Fibroblast of lung (primary cell): Measurements from ENCODE around the gene KCNH1. TPM values are rescaled to one million over a fixed set of nuclear protein-coding genes. Genes with fewer than 3 reads are reported as not detected.

Experiments
- DNase-seq, 2 donors: peaks; one replicate each; pipeline versions ENCODE4 v3.0.0 to v3.0.0-alpha.2; 2010; ENCODE audit warnings: low read depth in 2 of 2
- H2AFZ ChIP-seq: 2 replicates; pipeline ENCODE4 v1.5.1; 2012; ENCODE audit warnings: low read length, control low read depth, inconsistent platforms
- H3K27ac ChIP-seq: 2 replicates; pipeline ENCODE4 v1.5.1; 2011; ENCODE audit warnings: low read length, control low read depth; ENCODE audit not compliant: insufficient read depth
- H3K27me3 ChIP-seq: 2 replicates; pipeline ENCODE4 v1.5.1; 2011; ENCODE audit warnings: mild to moderate bottlenecking, low read length; ENCODE audit not compliant: control insufficient read depth, insufficient read depth
- H3K36me3 ChIP-seq: 2 replicates; pipeline ENCODE4 v1.5.1; 2011; ENCODE audit warnings: low read length; ENCODE audit not compliant: control insufficient read depth, insufficient read depth
- H3K4me1 ChIP-seq: 2 replicates; pipeline ENCODE4 v1.5.1; 2011; ENCODE audit warnings: low read length; ENCODE audit not compliant: control insufficient read depth, insufficient read depth; ENCODE audit errors: extremely low read depth
- H3K4me2 ChIP-seq: 2 replicates; pipeline ENCODE4 v1.5.1; 2011; ENCODE audit warnings: low read length, control low read depth; ENCODE audit not compliant: insufficient read depth; ENCODE audit errors: extremely low read depth
- H3K4me3 ChIP-seq, 4 experiments: fragments of 200-600 bp in 1 of 4; sonication (generic) in 1 of 4; replicated peaks in 1 of 4; 2 replicates each; pipeline ENCODE4 v1.5.1; 2011 to 2016; ENCODE audit warnings: low read length in 4 of 4, low read depth in 3 of 4, mild to moderate bottlenecking in 3 of 4, control low read depth in 2 of 4, inconsistent platforms in 1 of 4, mixed read lengths in 1 of 4; ENCODE audit not compliant: insufficient read depth in 1 of 4; ENCODE audit errors: control extremely low read depth in 1 of 4
- H3K79me2 ChIP-seq: 2 replicates; pipeline ENCODE4 v1.5.1; 2012; ENCODE audit warnings: mild to moderate bottlenecking, low read length, inconsistent platforms; ENCODE audit not compliant: control insufficient read depth, insufficient read depth
- H3K9ac ChIP-seq: 2 replicates; pipeline ENCODE4 v1.5.1; 2011; ENCODE audit warnings: mild to moderate bottlenecking, low read length, control low read depth; ENCODE audit not compliant: insufficient read depth
- H3K9me3 ChIP-seq: 2 replicates; pipeline ENCODE4 v1.5.1; 2012; ENCODE audit warnings: low read depth, low read length; ENCODE audit not compliant: control insufficient read depth, insufficient read depth
- H4K20me1 ChIP-seq: 2 replicates; pipeline ENCODE4 v1.5.1; 2011; ENCODE audit warnings: low read length; ENCODE audit not compliant: control insufficient read depth, insufficient read depth; ENCODE audit errors: extremely low read depth
- EZH2 ChIP-seq: IDR thresholded peaks from 2 replicates; pipeline ENCODE4 v1.5.1; 2012; ENCODE audit warnings: low read length, control low read depth, mild to moderate bottlenecking; ENCODE audit errors: missing control alignments
- polyA plus RNA-seq, 2 donors: library from polyadenylated mRNA; depleted of rRNA in 1 of 2; stranded (reverse) in 1 of 2; unstranded in 1 of 2; fragments of >200 nt; gene quantifications; 2 replicates each; pipeline ENCODE4 v1.2.1, GENCODE V29; 2011 to 2012; ENCODE audit warnings: missing spikeins in 1 of 2
- total RNA-seq: library from RNA; depleted of rRNA; stranded (reverse); fragments of >200 nt; gene quantifications from 2 replicates; pipeline ENCODE4 v1.2.1, GENCODE V29; 2014
- TF ChIP-seq, protein P1 (sequence below), 2 donors: IDR thresholded peaks in 1 of 2; conservative IDR thresholded peaks in 1 of 2; 1 replicate in 1 of 2; 2 replicates in 1 of 2; pipeline ENCODE4 v1.5.1; 2011 to 2012; ENCODE audit warnings: low read length in 2 of 2, control low read depth in 1 of 2, inconsistent platforms in 1 of 2, low read depth in 1 of 2, mild to moderate bottlenecking in 1 of 2

The KCNH1 gene
- total and polyA plus RNA-seq, 2 donors (not counting 1 experiment from before 2014, with no cell fraction given) = 0.17 to 1.5 TPM

DNA sequence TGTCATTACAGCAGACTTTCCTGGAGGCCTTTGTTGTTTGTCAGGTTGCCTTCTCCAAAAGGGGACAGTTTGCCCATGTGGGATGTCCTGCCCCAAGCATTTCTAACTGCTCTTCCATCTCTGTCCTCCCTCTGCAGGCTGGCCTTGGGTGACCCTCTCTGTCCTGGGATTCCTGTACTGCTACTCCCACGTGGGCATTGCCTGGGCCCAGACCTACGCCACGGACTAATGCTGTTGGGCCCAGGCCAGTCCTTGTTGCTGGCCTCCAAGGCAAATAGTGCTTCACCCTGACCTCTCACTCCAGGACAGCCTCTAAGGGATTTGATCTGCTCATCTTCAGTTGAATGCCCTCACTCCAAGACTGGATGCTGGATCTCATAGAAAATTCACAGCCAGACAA lies 459.8 kb downstream of the KCNH1 start:
- no peak for DNase-seq
- Histone ChIP-seq H3K27me3 (no peaks in the 10 kb centered on the region), H3K4me3 (no peak overlapping the region), H3K9me3 (no peaks in the 10 kb centered on the region), H3K4me1 (no peaks in the 10 kb centered on the region), H3K27ac (no peak overlapping the region), H4K20me1 (no peaks in the 10 kb centered on the region), H3K9ac (no peak overlapping the region), H2AFZ (no peak overlapping the region), H3K79me2 (no peaks in the 10 kb centered on the region), H3K4me2 (no peak overlapping the region), H3K36me3 (no peaks in the 10 kb centered on the region)
- no peak for TF ChIP-seq EZH2
- TF ChIP-seq, protein P1, sequence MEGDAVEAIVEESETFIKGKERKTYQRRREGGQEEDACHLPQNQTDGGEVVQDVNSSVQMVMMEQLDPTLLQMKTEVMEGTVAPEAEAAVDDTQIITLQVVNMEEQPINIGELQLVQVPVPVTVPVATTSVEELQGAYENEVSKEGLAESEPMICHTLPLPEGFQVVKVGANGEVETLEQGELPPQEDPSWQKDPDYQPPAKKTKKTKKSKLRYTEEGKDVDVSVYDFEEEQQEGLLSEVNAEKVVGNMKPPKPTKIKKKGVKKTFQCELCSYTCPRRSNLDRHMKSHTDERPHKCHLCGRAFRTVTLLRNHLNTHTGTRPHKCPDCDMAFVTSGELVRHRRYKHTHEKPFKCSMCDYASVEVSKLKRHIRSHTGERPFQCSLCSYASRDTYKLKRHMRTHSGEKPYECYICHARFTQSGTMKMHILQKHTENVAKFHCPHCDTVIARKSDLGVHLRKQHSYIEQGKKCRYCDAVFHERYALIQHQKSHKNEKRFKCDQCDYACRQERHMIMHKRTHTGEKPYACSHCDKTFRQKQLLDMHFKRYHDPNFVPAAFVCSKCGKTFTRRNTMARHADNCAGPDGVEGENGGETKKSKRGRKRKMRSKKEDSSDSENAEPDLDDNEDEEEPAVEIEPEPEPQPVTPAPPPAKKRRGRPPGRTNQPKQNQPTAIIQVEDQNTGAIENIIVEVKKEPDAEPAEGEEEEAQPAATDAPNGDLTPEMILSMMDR (conservative IDR thresholded peaks at IDR 0.05 in 1 of 2, IDR thresholded peaks at IDR 0.05 in 1 of 2; ENCODE audit: low read depth in 1 of 2, low read length in 2 of 2) = no peak

DNA sequence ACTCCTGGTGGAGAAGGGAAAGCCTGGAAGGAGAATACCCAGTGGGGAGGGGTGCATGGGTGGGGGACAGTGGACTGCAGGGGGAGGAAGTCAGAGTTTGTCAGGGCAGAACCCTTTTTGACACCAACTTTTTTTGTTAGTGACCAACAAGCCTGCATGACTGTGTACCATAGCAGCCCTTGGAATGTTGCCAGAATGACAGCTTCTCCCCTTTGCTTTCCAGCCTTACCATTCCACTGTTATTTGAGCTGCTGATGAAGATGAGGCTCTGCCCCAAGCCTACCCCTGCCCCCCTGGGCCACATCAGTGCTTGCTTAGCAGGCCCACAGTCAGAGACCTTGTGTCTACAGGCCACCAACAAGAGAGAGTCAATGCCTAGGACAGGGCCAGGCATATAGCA lies 464.0 kb downstream of the KCNH1 start:
- no peak for TF ChIP-seq EZH2
- TF ChIP-seq, protein P1 (conservative IDR thresholded peaks at IDR 0.05 in 1 of 2, IDR thresholded peaks at IDR 0.05 in 1 of 2; ENCODE audit: low read depth in 1 of 2, low read length in 2 of 2) = no peak
- Histone ChIP-seq H3K36me3 (no peaks in the 10 kb centered on the region), H3K4me2 (no peak overlapping the region), H3K9ac (no peak overlapping the region), H3K27me3 (no peaks in the 10 kb centered on the region), H3K4me1 (no peaks in the 10 kb centered on the region), H3K27ac (no peak overlapping the region), H2AFZ (no peak overlapping the region), H3K9me3 (no peaks in the 10 kb centered on the region), H3K79me2 (no peaks in the 10 kb centered on the region), H4K20me1 (no peaks in the 10 kb centered on the region), H3K4me3 (no peak overlapping the region)
- no peak for DNase-seq

DNA sequence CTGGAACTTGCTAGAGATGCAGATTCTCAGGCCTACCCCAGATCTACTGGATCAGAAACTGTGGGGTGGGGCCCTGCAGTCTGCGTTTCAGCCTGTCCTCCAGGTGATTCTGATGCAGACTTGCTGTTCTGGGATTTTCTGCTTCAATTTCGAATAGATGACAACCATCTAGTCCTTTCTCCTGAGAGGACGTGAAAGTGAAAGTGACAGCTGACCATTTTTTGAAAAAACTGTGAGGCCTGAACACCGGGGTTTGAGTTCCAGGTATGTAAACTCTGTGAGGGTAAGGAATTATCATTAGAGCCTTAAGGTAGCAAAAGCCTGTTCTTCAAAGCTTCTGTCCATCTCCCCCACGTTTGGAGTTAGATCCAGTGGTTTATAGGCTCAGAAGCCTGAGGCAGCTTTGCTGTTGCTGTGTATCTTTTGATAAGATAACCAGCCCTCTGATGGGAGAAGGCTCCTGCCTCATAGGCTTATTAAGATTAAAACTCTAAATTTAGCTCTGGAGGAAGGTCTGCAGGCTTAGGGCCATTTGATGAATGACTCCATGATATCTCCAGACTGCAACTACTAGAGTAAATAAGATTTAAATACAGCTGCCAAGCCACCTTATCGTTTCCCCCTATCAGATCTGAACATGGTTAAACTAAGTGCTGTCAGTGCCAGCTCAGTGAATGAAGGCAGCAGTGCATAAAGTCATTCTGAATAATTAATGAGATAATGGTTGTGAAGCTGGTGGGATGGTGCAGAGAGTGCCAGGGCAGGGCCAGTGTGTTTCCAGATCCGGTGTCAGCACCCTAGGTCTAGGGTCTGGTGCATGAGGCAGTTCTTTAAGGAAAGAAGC lies 470.0 kb downstream of the KCNH1 start:
- Histone ChIP-seq H3K4me1 (no peaks in the 10 kb centered on the region), H3K4me3 (no peak overlapping the region), H3K36me3 (no peaks in the 10 kb centered on the region), H3K27me3 (no peaks in the 10 kb centered on the region), H2AFZ (no peak overlapping the region), H3K79me2 (no peaks in the 10 kb centered on the region), H3K4me2 (no peak overlapping the region), H3K9me3 (no peaks in the 10 kb centered on the region), H3K9ac (no peak overlapping the region), H3K27ac (no peak overlapping the region), H4K20me1 (no peaks in the 10 kb centered on the region)
- peak in 1 of 2 donors; percentile 46 for DNase-seq
- no peak for TF ChIP-seq EZH2
- TF ChIP-seq, protein P1 (conservative IDR thresholded peaks at IDR 0.05 in 1 of 2, IDR thresholded peaks at IDR 0.05 in 1 of 2; ENCODE audit: low read depth in 1 of 2, low read length in 2 of 2) = no peak
